ENCODE data around the gene RAPGEF2. TPM values are rescaled to one million over a fixed set of nuclear protein-coding genes. Genes with fewer than 3 reads are reported as not detected.

Gene RAPGEF2
- total and polyA plus RNA-seq, 2 of the 8 experiments (the other 6 are each of a cell fraction or from before 2014, with no cell fraction given) = 24.4 to 48.6 TPM

- H3K27me3 ChIP-seq (replicated peaks in 1 of 4; ENCODE audit: control insufficient read depth in 3 of 4, extremely low read depth in 1 of 4, insufficient read depth in 3 of 4, low read length in 3 of 4) = no peaks in the 10 kb centered on the region
- H2BK12ac ChIP-seq (ENCODE audit: low read depth, low read length) = no peak overlapping the region
- no peaks in the 10 kb centered on the region for H3K79me2 ChIP-seq (ENCODE audit: control insufficient read depth in 1 of 2, insufficient read depth in 2 of 2, low read length in 2 of 2)
- FAIRE-seq (no peak), DNase-seq (ENCODE audit: low read depth in 1 of 2, low spot score in 2 of 2) (no peak)
- H2BK15ac ChIP-seq (ENCODE audit: low read length) = no peak overlapping the region
- H4K91ac ChIP-seq (replicated peaks; ENCODE audit: insufficient read length, low read length) = no peak overlapping the region
- H3K4me3 ChIP-seq (ENCODE audit: extremely low read depth in 1 of 4, insufficient read depth in 2 of 4, low read depth in 3 of 4, low read length in 4 of 4) = no peak overlapping the region
- H4K20me1 ChIP-seq (replicated peaks in 1 of 2; ENCODE audit: control insufficient read depth in 1 of 2, insufficient read depth in 2 of 2, low read length in 2 of 2) = peaks cover 2% of the 10 kb centered on the region in 2 experiments
- H3K4me1 ChIP-seq (replicated peaks in 1 of 4; ENCODE audit: control insufficient read depth in 3 of 4, insufficient read depth in 4 of 4, low read length in 3 of 4) = peaks cover 0 to 2% (median 0%) of the 10 kb centered on the region in 4 experiments; a peak in 1 of 7 replicates
- H4K8ac ChIP-seq (ENCODE audit: extremely low read depth, insufficient read depth, low read length) = no peak overlapping the region
- no peak overlapping the region for H3K14ac ChIP-seq (ENCODE audit: insufficient read length)
- no peak overlapping the region for H3K18ac ChIP-seq (ENCODE audit: extremely low read depth, low read length)
- ChIA-PET CTCF (ENCODE audit: partially characterized antibody) (interaction anchor here (1.6 kb wide), 1 partner anchor 46 kb away, joined by 5 read pairs; no protein-coding TSS in a partner anchor), POLR2A (ENCODE audit: partially characterized antibody) (interaction anchor here (0.6 kb wide), 1 partner anchor 258 kb away, joined by 3 read pairs; no protein-coding TSS in a partner anchor)
- no peak overlapping the region for H2AK5ac ChIP-seq (ENCODE audit: low read depth, low read length)
- no peak overlapping the region for H3K4ac ChIP-seq (replicated peaks; ENCODE audit: insufficient read length, low read depth, low read length)
- no peak overlapping the region for H2AFZ ChIP-seq (ENCODE audit: low read length)
- H3K9me3 ChIP-seq (ENCODE audit: insufficient read depth in 2 of 2, low read depth in 1 of 2, low read length in 1 of 2) = no peaks in the 10 kb centered on the region
- no peak overlapping the region for H2BK5ac ChIP-seq (ENCODE audit: low read depth, low read length)
- 86% methylated on average over 2 of the region's 2 CpGs; no CpG with 5 or more reads in 1 of the 2 experiments for WGBS, 2 experiments (ENCODE audit: extremely low coverage in 1 of 2, insufficient coverage in 1 of 2, insufficient read length in 1 of 2, insufficient replicate concordance in 2 of 2, low coverage in 1 of 2, low lambda C conversion rate in 2 of 2, missing lambda C conversion rate in 1 of 2)
- H3K27ac ChIP-seq (ENCODE audit: low read depth, low read length) = no peak overlapping the region
- no peak overlapping the region for H4K5ac ChIP-seq (ENCODE audit: insufficient read length, low read depth, low read length)
- H3K56ac ChIP-seq (replicated peaks; ENCODE audit: insufficient read length, low read depth, low read length) = no peak overlapping the region
- no peak overlapping the region for H2BK120ac ChIP-seq (replicated peaks; ENCODE audit: low read depth, low read length)
- H3K23ac ChIP-seq (ENCODE audit: insufficient read length) = no peak overlapping the region
- H3K23me2 ChIP-seq (ENCODE audit: low read depth, low read length) = no peaks in the 10 kb centered on the region
- H3K79me1 ChIP-seq (ENCODE audit: low read depth, low read length) = no peaks in the 10 kb centered on the region
- H2BK20ac ChIP-seq (ENCODE audit: low read length) = no peak overlapping the region
- no peaks in the 10 kb centered on the region for H3K36me3 ChIP-seq (ENCODE audit: control insufficient read depth in 2 of 4, insufficient read depth in 4 of 4, low read length in 3 of 4)
- no peak overlapping the region for H3K9ac ChIP-seq (replicated peaks in 1 of 4; ENCODE audit: extremely low read depth in 1 of 4, low read depth in 3 of 4, low read length in 3 of 4)
- no peak overlapping the region for H3K4me2 ChIP-seq (ENCODE audit: insufficient read depth in 1 of 2, low read depth in 2 of 2, low read length in 2 of 2)
- TF ChIP-seq TAF1 (IDR thresholded peaks at IDR 0.05; ENCODE audit: low read depth, low read length) (no peak), SP1 (IDR thresholded peaks at IDR 0.05; ENCODE audit: low read depth, low read length) (no peak), ATF3 (IDR thresholded peaks at IDR 0.05; ENCODE audit: insufficient read depth, low read depth, low read length) (no peak), JUND (IDR thresholded peaks at IDR 0.05; ENCODE audit: low read length) (no peak), RFX5 (IDR thresholded peaks at IDR 0.05; ENCODE audit: borderline replicate concordance, low read depth, low read length) (no peak), EP300 (IDR thresholded peaks at IDR 0.05; ENCODE audit: borderline replicate concordance in 1 of 2, low read depth in 2 of 2, low read length in 2 of 2) (no peak), YY1 (IDR thresholded peaks at IDR 0.05; ENCODE audit: low read depth, low read length) (no peak), POLR2AphosphoS5 (IDR thresholded peaks at IDR 0.05; ENCODE audit: low read depth, low read length) (no peak), BRCA1 (IDR thresholded peaks at IDR 0.05; ENCODE audit: low read depth, low read length) (no peak), MAX (IDR thresholded peaks at IDR 0.05) (no peak), SUZ12 (IDR thresholded peaks at IDR 0.05; ENCODE audit: low read length) (no peak), HDAC2 (IDR thresholded peaks at IDR 0.05; ENCODE audit: borderline replicate concordance in 1 of 2, low read depth in 2 of 2, low read length in 2 of 2) (no peak)
Observed at GRCh38 chr4:159290321-159291030, 187.6 kb downstream of the RAPGEF2 start.

All from H1 (cell line).